ENCODE results near the gene SUMO3. TPM values are rescaled to one million over a fixed set of nuclear protein-coding genes. Genes with fewer than 3 reads are reported as not detected.

SUMO3 gene
- total and polyA plus RNA-seq, 3 donors from 2014 or later = 69.9 to 93.0 (median 87.9) TPM

DNA sequence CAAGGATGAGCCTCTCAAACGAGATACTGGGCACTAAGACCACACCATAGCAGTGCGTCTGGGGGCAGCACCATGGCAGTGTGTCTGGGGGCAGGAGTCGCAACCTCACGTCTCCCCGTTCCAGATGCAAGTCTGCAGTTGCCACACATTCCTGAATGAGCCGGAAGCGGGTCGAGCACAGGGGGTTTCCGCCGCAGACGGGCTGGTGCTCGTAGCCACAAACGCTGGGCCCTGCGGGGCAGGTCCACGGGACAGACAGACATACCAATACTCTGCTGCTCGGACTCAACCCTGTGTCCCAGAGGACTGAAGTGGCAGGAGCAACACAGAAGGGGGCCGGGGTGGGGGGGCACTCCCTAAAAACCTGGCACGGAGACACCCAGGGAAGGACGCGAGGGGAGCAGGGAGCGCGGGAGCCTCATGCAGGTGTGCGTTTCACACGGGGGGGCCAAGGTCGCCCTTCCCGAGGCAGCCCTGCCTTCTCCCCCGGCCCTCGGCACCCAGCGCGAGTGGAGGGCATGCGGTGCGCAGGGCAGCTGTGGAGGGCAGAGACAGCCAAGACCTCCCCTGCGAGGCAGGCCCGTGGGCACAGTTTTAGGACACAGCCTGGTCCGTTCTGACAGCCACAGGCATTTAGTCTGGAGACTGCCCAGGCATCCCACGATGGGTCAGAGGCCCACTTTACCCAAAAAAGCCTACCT is 31.1 kb upstream of the SUMO3 start:
- intact Hi-C loops (cut with DNase I; ENCODE audit: low total_unique reads) = no loop called here
- no peak overlapping the region for H3K27ac ChIP-seq
- H3K4me3 ChIP-seq = no peak overlapping the region
- peaks cover 15% of the 10 kb centered on the region for H3K4me1 ChIP-seq
- no peaks in the 10 kb centered on the region for H3K27me3 ChIP-seq
- WGBS, 2 donors = 91 to 97% methylated on average over 21 to 36 of the region's 36 CpGs
- DNase-seq = no peak
- no peaks in the 10 kb centered on the region for H3K36me3 ChIP-seq (ENCODE audit: low read depth, missing control alignments)
- H3K9me3 ChIP-seq = no peaks in the 10 kb centered on the region
- TF ChIP-seq, protein P1, sequence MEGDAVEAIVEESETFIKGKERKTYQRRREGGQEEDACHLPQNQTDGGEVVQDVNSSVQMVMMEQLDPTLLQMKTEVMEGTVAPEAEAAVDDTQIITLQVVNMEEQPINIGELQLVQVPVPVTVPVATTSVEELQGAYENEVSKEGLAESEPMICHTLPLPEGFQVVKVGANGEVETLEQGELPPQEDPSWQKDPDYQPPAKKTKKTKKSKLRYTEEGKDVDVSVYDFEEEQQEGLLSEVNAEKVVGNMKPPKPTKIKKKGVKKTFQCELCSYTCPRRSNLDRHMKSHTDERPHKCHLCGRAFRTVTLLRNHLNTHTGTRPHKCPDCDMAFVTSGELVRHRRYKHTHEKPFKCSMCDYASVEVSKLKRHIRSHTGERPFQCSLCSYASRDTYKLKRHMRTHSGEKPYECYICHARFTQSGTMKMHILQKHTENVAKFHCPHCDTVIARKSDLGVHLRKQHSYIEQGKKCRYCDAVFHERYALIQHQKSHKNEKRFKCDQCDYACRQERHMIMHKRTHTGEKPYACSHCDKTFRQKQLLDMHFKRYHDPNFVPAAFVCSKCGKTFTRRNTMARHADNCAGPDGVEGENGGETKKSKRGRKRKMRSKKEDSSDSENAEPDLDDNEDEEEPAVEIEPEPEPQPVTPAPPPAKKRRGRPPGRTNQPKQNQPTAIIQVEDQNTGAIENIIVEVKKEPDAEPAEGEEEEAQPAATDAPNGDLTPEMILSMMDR (IDR thresholded peaks at IDR 0.05) = no peak
- no peak for TF ChIP-seq POLR2A (IDR thresholded peaks at IDR 0.05)

DNA sequence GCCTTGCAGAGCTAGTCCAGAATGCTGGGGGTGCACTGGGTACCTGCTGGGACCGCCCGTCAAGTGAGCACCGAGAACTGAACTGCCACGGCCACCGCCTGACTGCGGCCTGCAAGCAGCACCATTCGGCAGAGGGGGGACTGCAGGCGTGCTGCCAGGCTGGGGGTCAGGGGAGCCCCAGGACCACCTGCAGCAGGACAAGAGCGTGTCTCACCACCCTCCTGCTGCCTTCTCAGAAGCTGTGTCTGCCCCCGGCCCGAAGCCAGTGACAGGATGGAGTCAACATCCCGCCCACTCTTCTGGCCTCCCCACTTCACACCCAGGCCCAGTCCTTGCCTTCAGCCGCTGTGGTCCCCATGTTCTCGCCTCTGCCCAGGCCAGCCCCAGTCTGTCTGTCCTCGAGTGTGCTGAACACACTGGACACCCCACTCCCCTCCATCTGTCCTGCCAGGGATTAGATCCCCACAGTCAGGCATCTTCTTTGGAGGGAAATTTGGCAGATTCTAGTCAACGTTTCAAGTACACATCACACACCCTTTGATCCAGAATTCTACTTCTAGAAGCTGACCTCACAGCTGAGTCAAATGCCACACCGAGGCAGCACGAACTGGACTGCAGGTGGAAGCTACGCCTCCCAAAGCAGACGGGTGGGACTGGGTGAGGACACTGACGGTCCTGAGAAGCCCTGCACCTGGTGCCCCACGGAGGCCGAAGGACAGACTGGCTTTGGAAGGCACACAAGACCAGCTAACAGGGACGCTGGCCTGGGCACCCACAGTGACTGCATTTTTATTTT is 29.6 kb upstream of the SUMO3 start:
- Histone ChIP-seq H3K4me1 (peaks cover 15% of the 10 kb centered on the region), H3K4me3 (no peak overlapping the region), H3K27ac (no peak overlapping the region), H3K27me3 (no peaks in the 10 kb centered on the region), H3K36me3 (ENCODE audit: low read depth, missing control alignments) (no peaks in the 10 kb centered on the region), H3K9me3 (no peaks in the 10 kb centered on the region)
- TF ChIP-seq POLR2A (IDR thresholded peaks at IDR 0.05) = no peak
- TF ChIP-seq, protein P1 (IDR thresholded peaks at IDR 0.05) = no peak
- DNase-seq = no peak
- intact Hi-C loops (cut with DNase I; ENCODE audit: low total_unique reads) = no loop called here
- WGBS, 2 donors = 86 to 88% methylated on average over 22 to 24 of the region's 24 CpGs

- Histone ChIP-seq H3K9me3 (no peaks in the 10 kb centered on the region), H3K4me3 (no peak overlapping the region), H3K4me1 (peaks cover 15% of the 10 kb centered on the region), H3K36me3 (ENCODE audit: low read depth, missing control alignments) (no peaks in the 10 kb centered on the region), H3K27me3 (no peaks in the 10 kb centered on the region), H3K27ac (peak overlapping the region; percentile 18 to 29)
- WGBS, 2 donors = 42 to 45% methylated on average over 22 to 27 of the region's 27 CpGs
- DNase-seq = peak; percentile 81
- intact Hi-C loops (cut with DNase I; ENCODE audit: low total_unique reads) = no loop called here
- TF ChIP-seq, protein P1 (IDR thresholded peaks at IDR 0.05) = no peak
- no peak for TF ChIP-seq POLR2A (IDR thresholded peaks at IDR 0.05)
These were observed 28.8 kb upstream of the SUMO3 start for GRCh38 chr21:44846485-44847260.

DNA sequence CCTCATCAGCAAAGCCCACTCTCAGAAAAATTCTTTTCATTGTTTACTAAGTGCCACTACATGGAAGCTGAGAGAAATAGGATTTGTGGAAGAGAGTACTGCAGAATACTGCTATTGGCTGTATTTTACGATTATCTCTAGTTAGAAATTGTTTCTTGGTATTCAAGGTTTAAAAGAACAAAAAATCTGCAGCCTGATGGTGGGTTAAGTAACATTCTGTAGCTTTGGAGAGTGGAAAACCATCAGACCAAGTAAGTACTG is 28.3 kb upstream of the SUMO3 start:
- DNase-seq = no peak
- peak overlapping the region; percentile 18 to 29 for H3K27ac ChIP-seq
- intact Hi-C loops (cut with DNase I; ENCODE audit: low total_unique reads) = no loop called here
- H3K9me3 ChIP-seq = no peaks in the 10 kb centered on the region
- TF ChIP-seq POLR2A (IDR thresholded peaks at IDR 0.05) = no peak
- TF ChIP-seq, protein P1 (IDR thresholded peaks at IDR 0.05) = no peak
- peaks cover 15% of the 10 kb centered on the region for H3K4me1 ChIP-seq
- H3K27me3 ChIP-seq = no peaks in the 10 kb centered on the region
- no peaks in the 10 kb centered on the region for H3K36me3 ChIP-seq (ENCODE audit: low read depth, missing control alignments)
- 17 to 28% methylated on average over 1 of the region's 1 CpG for WGBS, 2 donors
- H3K4me3 ChIP-seq = no peak overlapping the region

Measured in testis (tissue), 3 donors.